Activated CD4-positive, alpha-beta T cell treated with anti-CD3 and anti-CD28 coated beads, Interleukin-2, amount 50 U/mL, for 4 hours (primary cell): Measurements from ENCODE around the gene MATCAP1.

ENCODE experiments used
- DNase-seq, 2 experiments: peaks; one replicate each; pipeline ENCODE4 v3.0.0-alpha.2; 2020

The MATCAP1 gene

GRCh38 chr16:67170949-67171649 is 12.7 kb downstream of the MATCAP1 start:
- DNase-seq, result no peak

GRCh38 chr16:67170168-67170948 is 13.4 kb downstream of the MATCAP1 start, which contains the start of gene NOL3:
Gene NOL3, plus strand, starts transcription at chr16:67170538.
- peak in 1 of 2 experiments; percentile 28 for DNase-seq

- DNase-seq, result peak in 1 of 2 experiments; percentile 27
Observed at GRCh38 chr16:67169642-67170167, 14.1 kb downstream of the MATCAP1 start.

DNA sequence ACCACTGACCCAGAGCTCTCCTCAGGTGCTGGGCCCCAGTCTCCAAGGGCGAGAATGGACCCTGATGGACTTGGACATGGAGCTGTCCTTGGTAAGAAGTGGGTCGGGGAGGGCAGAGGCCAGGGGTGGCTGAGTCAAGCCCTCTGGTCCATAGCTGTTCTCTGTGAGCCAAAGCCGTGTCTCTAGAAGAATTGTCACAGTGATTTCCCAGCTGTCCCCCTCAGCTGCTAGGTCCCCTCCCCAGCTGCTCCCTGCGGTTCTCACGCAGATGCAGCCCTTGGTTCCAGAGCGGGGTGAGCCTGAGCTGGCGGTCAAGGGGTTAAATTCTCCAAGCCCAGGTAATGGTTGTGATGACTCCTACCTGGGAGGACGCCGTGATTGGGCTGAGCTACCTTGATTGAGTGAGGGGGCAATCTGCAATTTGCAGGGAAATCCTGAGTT is 14.7 kb downstream of the MATCAP1 start:
- DNase-seq, result no peak

DNA sequence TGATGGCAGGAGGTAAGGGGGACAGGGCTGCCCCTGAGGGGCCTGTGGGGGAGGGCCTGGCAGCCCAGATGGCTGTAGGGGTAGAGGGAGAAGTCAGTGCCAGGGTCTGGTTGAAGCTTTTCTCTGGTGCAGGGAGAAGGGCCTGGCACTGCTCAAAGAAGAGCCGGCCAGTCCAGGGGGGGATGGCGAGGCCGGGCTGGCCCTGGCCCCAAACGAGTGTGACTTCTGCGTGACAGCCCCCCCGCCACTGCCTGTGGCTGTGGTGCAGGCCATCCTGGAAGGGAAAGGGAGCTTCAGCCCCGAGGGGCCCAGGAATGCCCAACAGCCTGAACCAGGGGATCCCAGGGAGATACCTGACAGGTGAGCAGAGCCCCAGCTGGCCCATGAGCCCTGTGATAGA is 16.2 kb downstream of the MATCAP1 start:
- DNase-seq, result no peak

DNA sequence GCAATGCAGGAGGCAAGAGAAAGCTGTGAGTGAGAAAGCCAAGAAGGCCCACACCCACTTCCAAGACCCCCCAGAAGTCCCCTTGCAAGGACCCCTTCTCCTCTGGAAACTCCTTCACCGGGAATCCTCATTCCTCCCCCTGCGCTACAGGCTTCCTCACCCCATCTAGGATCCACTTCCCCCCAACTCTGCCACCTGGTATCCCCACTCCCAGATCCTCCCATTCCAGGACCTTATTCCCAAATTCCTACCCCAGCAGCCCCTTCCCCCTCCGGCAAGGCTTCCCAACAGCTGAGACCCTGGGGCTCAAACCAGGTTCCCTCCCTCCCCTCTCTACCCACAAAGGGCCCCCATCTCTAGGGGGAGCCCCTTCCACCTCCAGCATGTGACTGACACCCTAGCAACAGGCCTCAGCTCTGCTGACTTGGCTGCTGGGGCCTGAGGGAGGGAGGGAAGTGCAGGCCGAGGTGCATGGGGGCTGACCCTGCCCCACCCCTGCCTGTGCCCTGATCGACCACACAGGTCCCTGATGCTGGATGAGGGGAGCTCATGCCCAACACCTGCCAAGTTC is 17.1 kb downstream of the MATCAP1 start:
- DNase-seq, result no peak

DNA sequence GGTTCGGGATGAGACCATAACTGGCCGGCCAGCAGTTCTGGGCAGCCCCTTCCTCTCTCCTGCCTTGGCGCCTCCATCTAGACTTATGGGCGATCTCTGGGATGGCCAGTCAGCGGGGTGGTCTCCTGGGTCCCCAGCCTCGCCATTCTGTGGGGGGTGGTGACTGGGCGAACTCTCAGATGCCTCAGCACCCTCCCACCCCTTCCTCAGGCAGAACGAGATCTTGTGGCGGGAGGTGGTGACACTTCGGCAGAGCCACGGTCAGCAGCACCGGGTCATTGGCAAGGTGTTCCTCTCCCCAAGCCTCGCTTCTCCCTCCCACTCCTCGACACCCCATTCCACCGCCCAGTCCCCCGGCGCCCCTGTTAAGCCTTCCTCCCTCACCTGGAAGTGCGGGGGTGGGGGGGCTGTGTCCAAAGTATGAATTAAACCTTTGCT is 17.6 kb downstream of the MATCAP1 start:
- DNase-seq, result no peak

DNA sequence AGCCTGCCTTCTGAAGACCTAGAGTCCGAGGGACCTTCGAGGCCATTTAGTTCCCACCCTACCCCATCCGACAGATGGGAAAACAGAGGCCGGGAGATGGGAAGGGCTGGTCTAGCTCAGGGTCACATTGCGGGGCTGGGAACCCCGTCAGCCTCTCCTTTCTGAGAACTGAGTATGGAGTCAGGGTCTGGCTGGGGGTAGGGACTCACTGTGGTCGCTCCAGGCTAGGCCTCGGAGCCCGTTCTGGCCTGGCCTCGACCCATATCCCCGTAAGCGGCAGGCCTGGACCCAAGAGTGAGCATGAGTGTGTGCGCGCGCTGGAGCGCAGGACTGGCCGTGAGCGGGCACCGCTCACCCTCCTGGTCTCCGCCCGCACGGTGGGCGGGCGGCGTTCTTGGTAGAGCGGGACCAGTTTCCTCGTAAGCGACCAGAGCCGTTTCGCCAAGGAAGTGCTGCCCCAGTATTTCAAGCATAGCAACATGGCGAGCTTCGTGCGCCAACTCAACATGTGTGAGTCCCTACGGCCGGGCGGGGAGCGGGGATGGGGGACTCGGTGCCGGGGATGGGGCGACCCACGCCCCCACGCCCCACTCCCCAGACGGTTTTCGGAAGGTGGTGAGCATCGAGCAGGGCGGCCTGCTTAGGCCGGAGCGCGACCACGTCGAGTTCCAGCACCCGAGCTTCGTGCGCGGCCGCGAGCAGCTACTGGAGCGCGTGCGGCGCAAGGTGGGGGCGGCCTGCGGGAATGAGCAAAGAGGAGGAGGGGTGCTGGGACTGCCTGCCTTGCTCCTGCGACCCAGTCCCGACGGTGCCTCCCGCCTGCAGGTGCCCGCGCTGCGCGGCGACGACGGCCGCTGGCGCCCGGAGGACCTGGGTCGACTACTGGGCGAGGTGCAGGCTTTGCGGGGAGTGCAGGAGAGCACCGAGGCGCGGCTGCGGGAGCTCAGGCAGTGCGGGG is 18.4 kb downstream of the MATCAP1 start:
- no peak for DNase-seq

- no peak for DNase-seq
Observed at GRCh38 chr16:67164599-67165061, 19.1 kb downstream of the MATCAP1 start, which contains the start of gene HSF4. Gene HSF4, plus strand, starts transcription at chr16:67164745. Its CDS starts 67 bp downstream, at chr16:67164812.

DNA sequence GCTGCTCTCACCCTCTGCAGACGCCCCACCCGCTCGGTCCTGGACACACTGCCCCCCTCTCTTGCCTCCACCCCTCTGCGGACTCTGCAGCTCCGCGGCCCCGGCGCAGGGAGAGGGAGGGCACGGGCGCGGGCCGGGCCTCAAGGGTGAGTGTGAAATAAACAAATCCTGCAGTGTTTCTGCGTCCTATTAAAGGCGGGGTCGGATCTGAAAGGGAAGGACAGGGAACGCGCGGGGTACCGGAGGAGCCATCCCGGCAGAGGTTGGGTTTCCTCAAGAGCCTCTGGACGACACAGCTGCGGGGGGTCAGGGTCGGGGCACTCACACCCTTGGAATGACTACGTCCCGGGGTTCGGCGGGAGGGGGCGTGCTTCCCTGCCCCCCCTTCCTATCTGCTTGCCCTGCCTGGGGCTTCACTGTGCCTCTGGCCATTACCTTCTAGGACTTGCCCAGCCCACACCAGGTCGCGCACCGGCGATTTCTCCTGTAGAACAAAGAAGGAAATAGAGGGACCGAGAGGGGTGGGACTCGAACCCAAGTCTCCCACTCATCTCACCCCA is 19.7 kb downstream of the MATCAP1 start:
- DNase-seq, result no peak

- peak; percentile 27 to 33 for DNase-seq
Observed at GRCh38 chr16:67163164-67163998, 20.4 kb downstream of the MATCAP1 start.

- DNase-seq, result no peak
Observed at GRCh38 chr16:67162506-67163163, 21.1 kb downstream of the MATCAP1 start.

GRCh38 chr16:67161595-67162058 is 22.1 kb downstream of the MATCAP1 start:
- no peak for DNase-seq

DNA sequence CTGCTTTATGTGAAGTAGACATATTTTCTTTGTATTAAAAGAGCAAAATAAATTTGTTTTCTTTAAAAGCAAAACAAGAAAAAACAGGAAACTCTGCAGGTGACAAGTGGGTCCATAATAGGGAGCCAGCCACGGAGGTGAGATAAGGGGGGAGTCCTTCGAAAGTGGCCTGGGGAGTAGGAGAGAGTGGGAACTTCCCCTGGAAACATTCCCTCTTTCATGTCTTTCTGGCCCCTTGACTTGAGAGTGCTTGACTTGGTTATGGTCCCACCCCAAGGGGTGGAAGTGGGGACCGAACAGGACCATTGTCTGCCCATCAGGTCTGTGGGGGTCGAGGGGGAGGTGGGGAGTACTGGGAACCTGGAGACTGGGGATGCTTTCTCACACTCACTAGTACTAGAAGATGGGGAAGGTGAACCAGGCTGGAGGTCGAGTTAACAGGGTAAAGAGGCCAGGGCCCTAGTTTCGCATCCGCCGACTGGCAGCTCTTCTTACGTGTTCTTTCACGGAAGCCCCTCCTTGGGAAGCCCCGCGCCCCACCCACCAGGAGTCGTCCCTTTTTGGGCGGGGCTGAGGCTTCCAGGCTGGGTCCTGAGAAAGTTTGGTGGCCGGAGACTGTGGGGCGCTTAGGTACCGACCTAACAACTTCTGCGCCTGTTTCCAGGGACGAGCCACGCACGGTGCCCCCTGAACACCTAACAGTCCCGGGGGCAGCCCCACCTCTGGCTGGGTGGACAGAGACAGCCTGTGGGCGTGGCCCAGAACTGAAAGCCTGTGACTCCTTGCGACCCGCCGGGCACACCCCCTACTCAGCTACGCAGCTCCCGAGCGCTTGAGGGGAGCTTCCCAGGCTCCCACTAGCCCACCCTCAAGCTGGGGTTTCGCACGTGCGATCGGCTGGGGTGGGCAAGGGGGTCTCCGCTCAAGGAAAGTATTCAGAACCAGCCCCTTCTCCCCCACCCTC is 24.8 kb downstream of the MATCAP1 start:
- peak; percentile 79 to 80 for DNase-seq

GRCh38 chr16:67157892-67158635 is 25.7 kb downstream of the MATCAP1 start:
- DNase-seq, result no peak

GRCh38 chr16:67157106-67157748 is 26.5 kb downstream of the MATCAP1 start:
- no peak for DNase-seq

GRCh38 chr16:67156143-67156844 is 27.5 kb downstream of the MATCAP1 start:
- DNase-seq, result no peak
